K562 (cell line): ENCODE data around the gene TYW1. TPM values are rescaled to one million over a fixed set of nuclear protein-coding genes. Genes with fewer than 3 reads are reported as not detected.
"Not testable (repeated sequence)": the region's sequence is repeated elsewhere in the genome, so short reads cannot be mapped to it uniquely, and the experiment has no call there.

Experiments
- ATAC-seq: fragments of 200-7000 bp; cut with Tn5 transposase; 3 replicates; pipeline ENCODE4 v1.9.1; 2020; ENCODE audit warnings: moderate library complexity
- BruUV-seq: library from RNA; stranded (reverse); fragments of 400-500 nt; replicated peaks from 2 replicates; lab custom pipeline; 2021; lab: Mats Ljungman, UMichigan
- CTCF ChIA-PET: fragments of 300-600 bp; formaldehyde crosslinking; extraction: SDS; loops from one replicate; lab custom pipeline; 2021; ENCODE audit warnings: low intra/inter-chr PET ratio; lab: Yijun Ruan, JAX
- POLR2A ChIA-PET: fragments of 300-600, 350-650 bp; sonication (Branson Sonifier 250); formaldehyde crosslinking; extraction: SDS; loops from one replicate; lab custom pipeline; 2021; ENCODE audit warnings: antibody characterized with exemption, inconsistent platforms; lab: Yijun Ruan, JAX
- DNase-seq, 4 experiments: peaks; one replicate each; pipeline versions ENCODE4 v3.0.0 to v3.0.0-alpha.2; 2011 to 2018; ENCODE audit warnings: low spot score in 3 of 4, mixed read lengths in 3 of 4; ENCODE audit errors: extremely low read depth in 1 of 4
- FAIRE-seq: peaks from 2 replicates; lab custom pipeline; 2011; peaks lifted over from hg19 to GRCh38; lab: Jason Lieb, UNC
- H2AFZ ChIP-seq: 2 replicates; pipeline ENCODE4 v1.6.0; 2011; ENCODE audit warnings: low read depth, low read length, control low read depth, inconsistent platforms
- H3K27ac ChIP-seq: fragments of 200-600 bp; 3 replicates; pipeline ENCODE4 v1.8.0; 2011; ENCODE audit warnings: low read depth, mild to moderate bottlenecking, control low read depth, inconsistent platforms, low read length, moderate library complexity, mixed read lengths; ENCODE audit errors: extremely low read depth
- H3K27me3 ChIP-seq, 2 experiments: fragments of 300-600 bp in 1 of 2; 2 replicates in 1 of 2; 3 replicates in 1 of 2; pipeline versions ENCODE4 v1.6.0 to v1.8.0; 2011; ENCODE audit warnings: inconsistent platforms in 2 of 2, low read length in 2 of 2, mild to moderate bottlenecking in 1 of 2, mixed read lengths in 1 of 2, moderate library complexity in 1 of 2; ENCODE audit not compliant: control insufficient read depth in 2 of 2, insufficient read depth in 2 of 2
- H3K36me3 ChIP-seq: fragments of 300-600 bp; 3 replicates; pipeline ENCODE4 v1.8.0; 2011; ENCODE audit warnings: mild to moderate bottlenecking, low read length, inconsistent platforms; ENCODE audit not compliant: control insufficient read depth, insufficient read depth
- H3K4me1 ChIP-seq, 2 experiments: fragments of 200-600 bp in 1 of 2; replicated peaks in 1 of 2; 2 replicates in 1 of 2; 3 replicates in 1 of 2; pipeline versions ENCODE4 v1.5.1 to v1.8.0; 2011; ENCODE audit warnings: inconsistent platforms in 2 of 2, low read length in 2 of 2, mild to moderate bottlenecking in 1 of 2, mixed read lengths in 1 of 2, moderate library complexity in 1 of 2; ENCODE audit not compliant: control insufficient read depth in 2 of 2, insufficient read depth in 2 of 2
- H3K4me2 ChIP-seq: 2 replicates; pipeline ENCODE4 v1.6.1; 2011; ENCODE audit warnings: low read length, control low read depth, inconsistent platforms, mixed read lengths; ENCODE audit not compliant: insufficient read depth
- H3K4me3 ChIP-seq: fragments of 200-600 bp; sonication (generic), shearing (Covaris generic); 2 replicates; pipeline ENCODE4 v1.5.1; 2016; ENCODE audit warnings: control low read depth, inconsistent platforms
- H3K79me2 ChIP-seq: fragments of 200-600 bp; 3 replicates; pipeline ENCODE4 v1.8.0; 2011; ENCODE audit warnings: low read length, inconsistent platforms; ENCODE audit not compliant: control insufficient read depth, insufficient read depth
- H3K9ac ChIP-seq, 2 experiments: 2 replicates each; pipeline versions ENCODE4 v1.6.0 to v1.6.1; 2011; ENCODE audit warnings: low read depth in 2 of 2, low read length in 2 of 2, control low read depth in 1 of 2, inconsistent platforms in 1 of 2, mild to moderate bottlenecking in 1 of 2, mixed read lengths in 1 of 2; ENCODE audit not compliant: insufficient read depth in 1 of 2
- H3K9me1 ChIP-seq: one replicate; pipeline ENCODE4 v1.6.0; 2011; ENCODE audit warnings: inconsistent platforms, mild to moderate bottlenecking, low read length, moderate library complexity; ENCODE audit not compliant: control insufficient read depth, insufficient read depth
- H3K9me3 ChIP-seq: replicated peaks from 2 replicates; pipeline ENCODE4 v1.5.1; 2011; ENCODE audit warnings: low read depth, low read length, inconsistent platforms; ENCODE audit not compliant: control insufficient read depth, insufficient read depth
- H4K20me1 ChIP-seq: replicated peaks from 2 replicates; pipeline ENCODE4 v1.6.1; 2011; ENCODE audit warnings: low read length, inconsistent platforms, mixed read lengths; ENCODE audit not compliant: control insufficient read depth, insufficient read depth
- CBFA2T2 ChIP-seq: fragments of 450-650 bp; conservative IDR thresholded peaks from 2 replicates; pipeline ENCODE4 v1.6.1; 2017; ENCODE audit warnings: mild to moderate bottlenecking
- DNMT1 ChIP-seq: fragments of 450-650 bp; IDR thresholded peaks from 2 replicates; pipeline ENCODE4 v1.6.1; 2016; ENCODE audit warnings: antibody characterized with exemption, mild to moderate bottlenecking
- ELK1 ChIP-seq: sonication (generic); formaldehyde crosslinking; IDR thresholded peaks from 2 replicates; pipeline ENCODE4 v1.8.1; 2022; ENCODE audit warnings: missing genetic modification reagents
- SMAD3 ChIP-seq: fragments of 450-650 bp; formaldehyde crosslinking; conservative IDR thresholded peaks from 2 replicates; pipeline ENCODE4 v1.4.0; 2020; ENCODE audit warnings: mild to moderate bottlenecking
- SNAPC5 ChIP-seq: fragments of 250-450 bp; sonication (Bioruptor Pico); IDR thresholded peaks from 2 replicates; pipeline ENCODE4 v1.8.0; 2021; ENCODE audit warnings: moderate library complexity, mild to moderate bottlenecking, inconsistent platforms
- SOX6 ChIP-seq: fragments of 450-650 bp; IDR thresholded peaks from 2 replicates; pipeline ENCODE4 v1.6.1; 2014; ENCODE audit warnings: mild to moderate bottlenecking
- TAF1 ChIP-seq: IDR thresholded peaks from 2 replicates; pipeline ENCODE4 v1.6.1; 2011; ENCODE audit warnings: mild to moderate bottlenecking, low read length, moderate library complexity; ENCODE audit not compliant: insufficient read depth, control insufficient read depth, severe bottlenecking; ENCODE audit errors: extremely low read depth
- TCF7L2 ChIP-seq: fragments of 150-350 bp; IDR thresholded peaks from 2 replicates; pipeline ENCODE4 v1.6.1; 2016; ENCODE audit warnings: low read depth, mild to moderate bottlenecking, low read length, moderate library complexity
- THRA ChIP-seq: fragments of 450-650 bp; IDR thresholded peaks from 2 replicates; pipeline ENCODE4 v1.6.1; 2017; ENCODE audit warnings: mild to moderate bottlenecking, moderate library complexity
- ZNF507 ChIP-seq: conservative IDR thresholded peaks from 2 replicates; pipeline ENCODE4 v1.6.1; 2017; ENCODE audit warnings: missing genetic modification characterization, missing compliant biosample characterization
- WGBS: fragments of 100-300 bp; shearing (Covaris generic); methylation state at CpG from one replicate; pipeline ENCODE4 v1.1.6; 2016; ENCODE audit warnings: low coverage, mixed read lengths; ENCODE audit not compliant: insufficient coverage; ENCODE audit errors: missing lambda C conversion rate; 5-methylcytosine and 5-hydroxymethylcytosine counted together
- in situ Hi-C: fragments of 300-500 bp; cut with MboI; formaldehyde crosslinking; loops from 4 replicates; pipeline ENCODE4 v1.15.0; 2018; ENCODE audit warnings: inconsistent platforms, mixed read lengths
- intact Hi-C: fragments of 100-400 bp; cut with micrococcal nuclease; formaldehyde crosslinking; loops from 2 replicates; pipeline ENCODE4 v1.14.2; 2022
- polyA plus RNA-seq, 8 experiments: library from polyadenylated mRNA; depleted of rRNA in 4 of 8; stranded (reverse) in 5 of 8; unstranded in 3 of 8; fragments of >200 nt; fragmentation: Nextera tagmentation in 2 of 8; fragmentation: Illumina TruSeq in 1 of 8; extraction: Ambion mirVana in 2 of 8; extraction: Trizol in 1 of 8; gene quantifications; 2 replicates each; pipeline versions ENCODE4 v1.2.1 to v1.2.3, GENCODE V29; 2011 to 2014; ENCODE audit warnings: inconsistent platforms in 1 of 8, missing spikeins in 1 of 8
- total RNA-seq, 7 experiments: library from RNA; depleted of rRNA in 6 of 7; stranded (reverse); fragments of >200 nt in 6 of 7; fragmentation: Illumina TruSeq in 2 of 7; extraction: Trizol in 2 of 7; gene quantifications; 2 replicates each; pipeline versions ENCODE4 v1.2.1 to v1.2.3, GENCODE V29; 2011 to 2021; ENCODE audit warnings: low replicate concordance in 1 of 7
- TF ChIP-seq, protein P1 (sequence below), 2 experiments: IDR thresholded peaks; 2 replicates each; pipeline ENCODE4 v1.6.1; 2012; ENCODE audit warnings: improper control_type of control experiment in 2 of 2, low read depth in 2 of 2, low read length in 2 of 2, borderline replicate concordance in 1 of 2

TYW1 gene
- total and polyA plus RNA-seq, 9 of the 15 experiments (the other 6 are each of a cell fraction or from before 2014, with no cell fraction given), result 17.4 to 32.0 (median 26.2) TPM

DNA sequence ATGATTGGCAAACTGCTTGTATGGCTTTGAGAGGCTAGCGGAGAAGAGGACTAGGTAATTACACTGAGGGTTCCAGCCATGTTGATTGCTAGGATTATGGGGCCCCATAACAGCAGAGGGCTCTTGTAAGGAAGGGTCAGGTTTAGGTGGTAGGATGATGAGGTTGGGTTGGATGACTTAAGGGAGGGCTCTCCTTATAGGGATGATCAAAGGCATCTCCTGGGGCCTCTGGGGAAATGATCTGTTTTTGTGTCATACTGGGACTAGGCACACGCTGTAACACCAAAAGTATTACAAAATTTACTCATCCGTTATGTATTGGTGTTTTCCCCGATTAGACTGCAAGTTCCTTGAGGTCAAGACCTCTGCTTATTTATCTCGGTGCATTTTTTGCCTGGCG, 103.4 kb downstream of the TYW1 start:
- H3K4me1 ChIP-seq, H3K36me3 ChIP-seq, POLR2A ChIA-PET, in situ Hi-C loops, CTCF ChIA-PET, H3K9me1 ChIP-seq, H4K20me1 ChIP-seq, DNase-seq, H3K9ac ChIP-seq, H3K4me2 ChIP-seq, H3K4me3 ChIP-seq, H3K9me3 ChIP-seq, ATAC-seq, H2AFZ ChIP-seq, H3K27ac ChIP-seq, FAIRE-seq, H3K27me3 ChIP-seq, BruUV-seq, H3K79me2 ChIP-seq: not testable (repeated sequence)
- intact Hi-C loops, result loop anchor here (10.0 kb wide), 1 partner anchor 55 kb away; no protein-coding TSS in a partner anchor
- 92% methylated on average over 6 of the region's 6 CpGs for WGBS

DNA sequence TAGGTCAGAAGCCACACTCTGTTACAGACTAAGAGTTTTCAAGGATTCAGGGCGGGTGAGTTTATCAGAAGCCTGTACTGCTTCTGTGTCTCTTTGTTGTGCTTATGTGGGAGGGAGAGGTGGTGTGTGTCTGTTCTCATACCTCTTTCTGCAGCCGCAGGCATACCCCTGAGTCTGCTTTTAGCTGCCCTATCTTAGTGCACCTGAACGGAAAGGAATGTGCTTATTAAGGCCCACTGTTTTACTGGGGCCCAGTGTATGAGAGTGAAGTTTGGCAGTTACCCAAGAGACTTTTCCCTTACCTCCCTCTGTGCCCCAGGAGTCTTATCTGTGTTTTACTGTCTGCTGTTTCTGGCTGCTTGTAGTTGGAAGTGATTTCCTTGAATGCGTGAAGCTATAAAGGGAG, 104.3 kb downstream of the TYW1 start:
- ChIA-PET CTCF (no interaction called here), POLR2A (no interaction called here)
- FAIRE-seq (peak; percentile 80), DNase-seq (peak; percentile 10 to 85 (median 38)), ATAC-seq (peak; percentile 90)
- Histone ChIP-seq H3K9me1 (no peaks in the 10 kb centered on the region), H3K9ac (no peak overlapping the region), H3K4me3 (no peak overlapping the region), H3K27ac (no peak overlapping the region), H4K20me1 (0 out of 2 replicates have a peak, but pooled peaks cover 3% of the 10 kb centered on the region), H2AFZ (no peak overlapping the region), H3K79me2 (no peaks in the 10 kb centered on the region), H3K27me3 (no peaks in the 10 kb centered on the region), H3K36me3 (0 out of 3 replicates have a peak, but pooled peaks cover 7% of the 10 kb centered on the region), H3K9me3 (no peaks in the 10 kb centered on the region), H3K4me1 (peaks cover 0 to 5% of the 10 kb centered on the region in 2 experiments; a peak in 2 of 5 replicates), H3K4me2 (0 out of 2 replicates have a peak overlapping the region, but pooled peaks have one; percentile 0)
- intact Hi-C loops, result loop anchor here (10.0 kb wide), 1 partner anchor 56 kb away; no protein-coding TSS in a partner anchor
- 6% methylated on average over 4 of the region's 4 CpGs for WGBS
- no TSS peak for BruUV-seq
- in situ Hi-C loops, result no loop called here
- TF ChIP-seq SNAPC5 (CRISPR knock-in tag), result no peak
- no peak for TF ChIP-seq DNMT1
- peak; percentile 75 for TF ChIP-seq SOX6
- TF ChIP-seq SMAD3 (CRISPR knock-in tag), result no peak
- no peak for TF ChIP-seq ELK1
- no peak for TF ChIP-seq ZNF507
- TF ChIP-seq, protein P1, sequence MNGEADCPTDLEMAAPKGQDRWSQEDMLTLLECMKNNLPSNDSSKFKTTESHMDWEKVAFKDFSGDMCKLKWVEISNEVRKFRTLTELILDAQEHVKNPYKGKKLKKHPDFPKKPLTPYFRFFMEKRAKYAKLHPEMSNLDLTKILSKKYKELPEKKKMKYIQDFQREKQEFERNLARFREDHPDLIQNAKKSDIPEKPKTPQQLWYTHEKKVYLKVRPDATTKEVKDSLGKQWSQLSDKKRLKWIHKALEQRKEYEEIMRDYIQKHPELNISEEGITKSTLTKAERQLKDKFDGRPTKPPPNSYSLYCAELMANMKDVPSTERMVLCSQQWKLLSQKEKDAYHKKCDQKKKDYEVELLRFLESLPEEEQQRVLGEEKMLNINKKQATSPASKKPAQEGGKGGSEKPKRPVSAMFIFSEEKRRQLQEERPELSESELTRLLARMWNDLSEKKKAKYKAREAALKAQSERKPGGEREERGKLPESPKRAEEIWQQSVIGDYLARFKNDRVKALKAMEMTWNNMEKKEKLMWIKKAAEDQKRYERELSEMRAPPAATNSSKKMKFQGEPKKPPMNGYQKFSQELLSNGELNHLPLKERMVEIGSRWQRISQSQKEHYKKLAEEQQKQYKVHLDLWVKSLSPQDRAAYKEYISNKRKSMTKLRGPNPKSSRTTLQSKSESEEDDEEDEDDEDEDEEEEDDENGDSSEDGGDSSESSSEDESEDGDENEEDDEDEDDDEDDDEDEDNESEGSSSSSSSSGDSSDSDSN (IDR thresholded peaks at IDR 0.05; ENCODE audit: borderline replicate concordance in 1 of 2, low read depth in 2 of 2, low read length in 2 of 2), result no peak
- peak; percentile 82 for TF ChIP-seq CBFA2T2
- TF ChIP-seq TCF7L2, result no peak
- no peak for TF ChIP-seq THRA
- no peak for TF ChIP-seq TAF1
